K562 (cell line): ENCODE results near the gene CHML. TPM values are rescaled to one million over a fixed set of nuclear protein-coding genes. Genes with fewer than 3 reads are reported as not detected.

Experiments
- ATAC-seq: fragments of 200-7000 bp; cut with Tn5 transposase; 3 replicates; pipeline ENCODE4 v1.9.1; 2020; ENCODE audit warnings: moderate library complexity
- BruUV-seq: library from RNA; stranded (reverse); fragments of 400-500 nt; replicated peaks from 2 replicates; lab custom pipeline; 2021; lab: Mats Ljungman, UMichigan
- CTCF ChIA-PET: fragments of 300-600 bp; formaldehyde crosslinking; extraction: SDS; loops from one replicate; lab custom pipeline; 2021; ENCODE audit warnings: low intra/inter-chr PET ratio; lab: Yijun Ruan, JAX
- POLR2A ChIA-PET: fragments of 300-600, 350-650 bp; sonication (Branson Sonifier 250); formaldehyde crosslinking; extraction: SDS; loops from one replicate; lab custom pipeline; 2021; ENCODE audit warnings: antibody characterized with exemption, inconsistent platforms; lab: Yijun Ruan, JAX
- DNase-seq, 4 experiments: peaks; one replicate each; pipeline versions ENCODE4 v3.0.0 to v3.0.0-alpha.2; 2011 to 2018; ENCODE audit warnings: low spot score in 3 of 4, mixed read lengths in 3 of 4; ENCODE audit errors: extremely low read depth in 1 of 4
- FAIRE-seq: peaks from 2 replicates; lab custom pipeline; 2011; peaks lifted over from hg19 to GRCh38; lab: Jason Lieb, UNC
- H2AFZ ChIP-seq: 2 replicates; pipeline ENCODE4 v1.6.0; 2011; ENCODE audit warnings: low read depth, low read length, control low read depth, inconsistent platforms
- H3K27ac ChIP-seq: fragments of 200-600 bp; 3 replicates; pipeline ENCODE4 v1.8.0; 2011; ENCODE audit warnings: low read depth, mild to moderate bottlenecking, control low read depth, inconsistent platforms, low read length, moderate library complexity, mixed read lengths; ENCODE audit errors: extremely low read depth
- H3K27me3 ChIP-seq, 2 experiments: fragments of 300-600 bp in 1 of 2; 2 replicates in 1 of 2; 3 replicates in 1 of 2; pipeline versions ENCODE4 v1.6.0 to v1.8.0; 2011; ENCODE audit warnings: inconsistent platforms in 2 of 2, low read length in 2 of 2, mild to moderate bottlenecking in 1 of 2, mixed read lengths in 1 of 2, moderate library complexity in 1 of 2; ENCODE audit not compliant: control insufficient read depth in 2 of 2, insufficient read depth in 2 of 2
- H3K36me3 ChIP-seq: fragments of 300-600 bp; 3 replicates; pipeline ENCODE4 v1.8.0; 2011; ENCODE audit warnings: mild to moderate bottlenecking, low read length, inconsistent platforms; ENCODE audit not compliant: control insufficient read depth, insufficient read depth
- H3K4me1 ChIP-seq, 2 experiments: fragments of 200-600 bp in 1 of 2; replicated peaks in 1 of 2; 2 replicates in 1 of 2; 3 replicates in 1 of 2; pipeline versions ENCODE4 v1.5.1 to v1.8.0; 2011; ENCODE audit warnings: inconsistent platforms in 2 of 2, low read length in 2 of 2, mild to moderate bottlenecking in 1 of 2, mixed read lengths in 1 of 2, moderate library complexity in 1 of 2; ENCODE audit not compliant: control insufficient read depth in 2 of 2, insufficient read depth in 2 of 2
- H3K4me2 ChIP-seq: 2 replicates; pipeline ENCODE4 v1.6.1; 2011; ENCODE audit warnings: low read length, control low read depth, inconsistent platforms, mixed read lengths; ENCODE audit not compliant: insufficient read depth
- H3K4me3 ChIP-seq: fragments of 200-600 bp; sonication (generic), shearing (Covaris generic); 2 replicates; pipeline ENCODE4 v1.5.1; 2016; ENCODE audit warnings: control low read depth, inconsistent platforms
- H3K79me2 ChIP-seq: fragments of 200-600 bp; 3 replicates; pipeline ENCODE4 v1.8.0; 2011; ENCODE audit warnings: low read length, inconsistent platforms; ENCODE audit not compliant: control insufficient read depth, insufficient read depth
- H3K9ac ChIP-seq, 2 experiments: 2 replicates each; pipeline versions ENCODE4 v1.6.0 to v1.6.1; 2011; ENCODE audit warnings: low read depth in 2 of 2, low read length in 2 of 2, control low read depth in 1 of 2, inconsistent platforms in 1 of 2, mild to moderate bottlenecking in 1 of 2, mixed read lengths in 1 of 2; ENCODE audit not compliant: insufficient read depth in 1 of 2
- H3K9me1 ChIP-seq: one replicate; pipeline ENCODE4 v1.6.0; 2011; ENCODE audit warnings: inconsistent platforms, mild to moderate bottlenecking, low read length, moderate library complexity; ENCODE audit not compliant: control insufficient read depth, insufficient read depth
- H3K9me3 ChIP-seq: replicated peaks from 2 replicates; pipeline ENCODE4 v1.5.1; 2011; ENCODE audit warnings: low read depth, low read length, inconsistent platforms; ENCODE audit not compliant: control insufficient read depth, insufficient read depth
- H4K20me1 ChIP-seq: replicated peaks from 2 replicates; pipeline ENCODE4 v1.6.1; 2011; ENCODE audit warnings: low read length, inconsistent platforms, mixed read lengths; ENCODE audit not compliant: control insufficient read depth, insufficient read depth
- DPF2 ChIP-seq: fragments of 450-650 bp; IDR thresholded peaks from 2 replicates; pipeline ENCODE4 v1.6.1; 2016
- FOXK1 ChIP-seq: sonication (generic); formaldehyde crosslinking; IDR thresholded peaks from 2 replicates; pipeline ENCODE4 v1.8.0; 2022; ENCODE audit warnings: missing genetic modification reagents, mild to moderate bottlenecking, borderline replicate concordance
- GATAD2B ChIP-seq: fragments of 450-650 bp; IDR thresholded peaks from 2 replicates; pipeline ENCODE4 v1.6.1; 2017; ENCODE audit warnings: mild to moderate bottlenecking, borderline replicate concordance
- PRDM10 ChIP-seq: fragments of 450-650 bp; IDR thresholded peaks from 2 replicates; pipeline ENCODE4 v1.6.1; 2018; ENCODE audit not compliant: partially characterized antibody
- ZNF707 ChIP-seq: fragments of 250-450 bp; sonication (Bioruptor Pico); conservative IDR thresholded peaks from 2 replicates; pipeline ENCODE4 v1.8.0; 2022; ENCODE audit warnings: inconsistent platforms, mild to moderate bottlenecking, moderate library complexity
- WGBS: fragments of 100-300 bp; shearing (Covaris generic); methylation state at CpG from one replicate; pipeline ENCODE4 v1.1.6; 2016; ENCODE audit warnings: low coverage, mixed read lengths; ENCODE audit not compliant: insufficient coverage; ENCODE audit errors: missing lambda C conversion rate; 5-methylcytosine and 5-hydroxymethylcytosine counted together
- in situ Hi-C: fragments of 300-500 bp; cut with MboI; formaldehyde crosslinking; loops from 4 replicates; pipeline ENCODE4 v1.15.0; 2018; ENCODE audit warnings: inconsistent platforms, mixed read lengths
- intact Hi-C: fragments of 100-400 bp; cut with micrococcal nuclease; formaldehyde crosslinking; loops from 2 replicates; pipeline ENCODE4 v1.14.2; 2022
- polyA plus RNA-seq, 8 experiments: library from polyadenylated mRNA; depleted of rRNA in 4 of 8; stranded (reverse) in 5 of 8; unstranded in 3 of 8; fragments of >200 nt; fragmentation: Nextera tagmentation in 2 of 8; fragmentation: Illumina TruSeq in 1 of 8; extraction: Ambion mirVana in 2 of 8; extraction: Trizol in 1 of 8; gene quantifications; 2 replicates each; pipeline versions ENCODE4 v1.2.1 to v1.2.3, GENCODE V29; 2011 to 2014; ENCODE audit warnings: inconsistent platforms in 1 of 8, missing spikeins in 1 of 8
- total RNA-seq, 7 experiments: library from RNA; depleted of rRNA in 6 of 7; stranded (reverse); fragments of >200 nt in 6 of 7; fragmentation: Illumina TruSeq in 2 of 7; extraction: Trizol in 2 of 7; gene quantifications; 2 replicates each; pipeline versions ENCODE4 v1.2.1 to v1.2.3, GENCODE V29; 2011 to 2021; ENCODE audit warnings: low replicate concordance in 1 of 7

CHML gene
- total and polyA plus RNA-seq, 9 of the 15 experiments (the other 6 are each of a cell fraction or from before 2014, with no cell fraction given), result 13.0 to 88.3 (median 62.8) TPM

GRCh38 chr1:241640867-241641622 lies 876 bp upstream of the CHML start:
- FAIRE-seq (no peak), DNase-seq (peak in 1 of 4 experiments; percentile 22), ATAC-seq (no peak)
- intact Hi-C loops, result no loop called here
- peak overlapping the region in 1 of 2 experiments; percentile 45; a peak in 1 of 4 replicates for H3K9ac ChIP-seq
- H3K4me1 ChIP-seq, result peaks cover 7 to 9% of the 10 kb centered on the region in 2 experiments
- H4K20me1 ChIP-seq, result 0 out of 2 replicates have a peak, but pooled peaks cover 3% of the 10 kb centered on the region
- no peaks in the 10 kb centered on the region for H3K9me1 ChIP-seq
- H3K36me3 ChIP-seq, result peaks cover 18% of the 10 kb centered on the region
- in situ Hi-C loops, result no loop called here
- H2AFZ ChIP-seq, result peak overlapping the region; percentile 95
- peak overlapping the region; percentile 70 for H3K27ac ChIP-seq
- H3K79me2 ChIP-seq, result peaks cover 40% of the 10 kb centered on the region
- ChIA-PET CTCF (no interaction called here), POLR2A (interaction anchor here (0.6 to 1.4 kb wide), 6 partner anchors 11 to 318 kb away, joined by 3 to 4 read pairs (median 3); no protein-coding TSS in a partner anchor)
- peak overlapping the region; percentile 24; the same call in 1 of the 2 replicates for H3K4me3 ChIP-seq
- no TSS peak for BruUV-seq
- 96% methylated on average over 9 of the region's 9 CpGs for WGBS
- H3K4me2 ChIP-seq, result peak overlapping the region; percentile 85
- H3K27me3 ChIP-seq, result no peaks in the 10 kb centered on the region
- peaks cover 22% of the 10 kb centered on the region for H3K9me3 ChIP-seq
- TF ChIP-seq PRDM10, result no peak
- TF ChIP-seq DPF2, result no peak
- TF ChIP-seq ZNF707 (CRISPR knock-in tag), result no peak
- TF ChIP-seq GATAD2B, result no peak
- 0 out of 2 replicates have a peak, but pooled peaks have one; percentile 28 for TF ChIP-seq FOXK1 (CRISPR knock-in tag)
